ENCODE data around the gene SBK3.
"Not testable (repeated sequence)": the region's sequence is repeated elsewhere in the genome, so short reads cannot be mapped to it uniquely, and the experiment has no call there.

SBK3 gene

GRCh38 chr19:55581145-55581822 is 35.9 kb upstream of the SBK3 start:
- no peak for DNase-seq (ENCODE audit: low spot score)
- peaks cover 21% of the 10 kb centered on the region for H3K4me1 Mint-ChIP-seq (ENCODE audit: low read depth)
- H3K27ac Mint-ChIP-seq: peak overlapping the region; percentile 60
- peaks cover 8% of the 10 kb centered on the region for H3K36me3 Mint-ChIP-seq (ENCODE audit: low read depth)
- peaks cover 9% of the 10 kb centered on the region for H3K27me3 Mint-ChIP-seq (ENCODE audit: low read depth)
- peak overlapping the region; percentile 91 for H3K4me3 Mint-ChIP-seq
- no peaks in the 10 kb centered on the region for H3K9me3 Mint-ChIP-seq

GRCh38 chr19:55580628-55581144 is 35.3 kb upstream of the SBK3 start, which contains the start of gene ZNF579:
Gene ZNF579, minus strand, starts transcription at chr19:55580848. Its CDS starts 1,209 bp downstream, at chr19:55579639.
- Mint-ChIP-seq H3K9me3 (no peaks in the 10 kb centered on the region), H3K4me3 (peak within 1 kb of the TSS; percentile 91), H3K36me3 (ENCODE audit: low read depth) (peaks cover 8% of the 10 kb centered on the region), H3K27me3 (ENCODE audit: low read depth) (peaks cover 9% of the 10 kb centered on the region), H3K4me1 (ENCODE audit: low read depth) (peaks cover 21% of the 10 kb centered on the region), H3K27ac (peak within 1 kb of the TSS; percentile 90)
- DNase-seq (ENCODE audit: low spot score): peak; percentile 74

- H3K36me3 Mint-ChIP-seq (ENCODE audit: low read depth): peaks cover 8% of the 10 kb centered on the region
- H3K27me3 Mint-ChIP-seq (ENCODE audit: low read depth): peaks cover 2% of the 10 kb centered on the region
- H3K4me1 Mint-ChIP-seq (ENCODE audit: low read depth): peaks cover 17% of the 10 kb centered on the region
- H3K4me3 Mint-ChIP-seq: peak overlapping the region; percentile 91
- no peak for DNase-seq (ENCODE audit: low spot score)
- H3K27ac Mint-ChIP-seq: peak overlapping the region; percentile 90
- no peaks in the 10 kb centered on the region for H3K9me3 Mint-ChIP-seq
Observed at GRCh38 chr19:55579766-55580621, 34.7 kb upstream of the SBK3 start.

GRCh38 chr19:55578761-55579747 is 33.7 kb upstream of the SBK3 start:
- Mint-ChIP-seq H3K4me1 (ENCODE audit: low read depth) (peaks cover 17% of the 10 kb centered on the region), H3K27ac (peak overlapping the region; percentile 90), H3K4me3 (peak overlapping the region; percentile 91), H3K9me3 (no peaks in the 10 kb centered on the region), H3K27me3 (ENCODE audit: low read depth) (no peaks in the 10 kb centered on the region), H3K36me3 (ENCODE audit: low read depth) (peaks cover 8% of the 10 kb centered on the region)
- no peak for DNase-seq (ENCODE audit: low spot score)

- peaks cover 8% of the 10 kb centered on the region for H3K36me3 Mint-ChIP-seq (ENCODE audit: low read depth)
- no peak overlapping the region for H3K4me3 Mint-ChIP-seq
- peaks cover 17% of the 10 kb centered on the region for H3K4me1 Mint-ChIP-seq (ENCODE audit: low read depth)
- H3K9me3 Mint-ChIP-seq: no peaks in the 10 kb centered on the region
- no peak overlapping the region for H3K27ac Mint-ChIP-seq
- H3K27me3 Mint-ChIP-seq (ENCODE audit: low read depth): no peaks in the 10 kb centered on the region
- DNase-seq (ENCODE audit: low spot score): no peak
Observed at GRCh38 chr19:55578031-55578760, 32.9 kb upstream of the SBK3 start.

GRCh38 chr19:55576746-55577145 is 31.4 kb upstream of the SBK3 start:
- peak overlapping the region; percentile 39 for H3K4me3 Mint-ChIP-seq
- DNase-seq (ENCODE audit: low spot score): no peak
- no peak overlapping the region for H3K27ac Mint-ChIP-seq
- H3K36me3 Mint-ChIP-seq (ENCODE audit: low read depth): peaks cover 8% of the 10 kb centered on the region
- H3K27me3 Mint-ChIP-seq (ENCODE audit: low read depth): no peaks in the 10 kb centered on the region
- peaks cover 14% of the 10 kb centered on the region for H3K4me1 Mint-ChIP-seq (ENCODE audit: low read depth)
- H3K9me3 Mint-ChIP-seq: no peaks in the 10 kb centered on the region

GRCh38 chr19:55573929-55574328 is 28.6 kb upstream of the SBK3 start:
- not testable (repeated sequence) for H3K4me3 Mint-ChIP-seq; H3K27ac Mint-ChIP-seq; DNase-seq (ENCODE audit: low spot score); H3K4me1 Mint-ChIP-seq (ENCODE audit: low read depth); H3K27me3 Mint-ChIP-seq (ENCODE audit: low read depth); H3K9me3 Mint-ChIP-seq; H3K36me3 Mint-ChIP-seq (ENCODE audit: low read depth)

- not testable (repeated sequence) for DNase-seq (ENCODE audit: low spot score); H3K27me3 Mint-ChIP-seq (ENCODE audit: low read depth); H3K9me3 Mint-ChIP-seq; H3K4me1 Mint-ChIP-seq (ENCODE audit: low read depth); H3K27ac Mint-ChIP-seq; H3K4me3 Mint-ChIP-seq; H3K36me3 Mint-ChIP-seq (ENCODE audit: low read depth)
Observed at GRCh38 chr19:55569477-55569876, 24.1 kb upstream of the SBK3 start.

- Mint-ChIP-seq H3K27me3 (ENCODE audit: low read depth) (peaks cover 2% of the 10 kb centered on the region), H3K4me1 (ENCODE audit: low read depth) (no peaks in the 10 kb centered on the region), H3K36me3 (ENCODE audit: low read depth) (no peaks in the 10 kb centered on the region), H3K4me3 (no peak overlapping the region), H3K27ac (no peak overlapping the region), H3K9me3 (no peaks in the 10 kb centered on the region)
- no peak for DNase-seq (ENCODE audit: low spot score)
Observed at GRCh38 chr19:55567708-55568328, 22.5 kb upstream of the SBK3 start.

- H3K27me3 Mint-ChIP-seq (ENCODE audit: low read depth): peaks cover 2% of the 10 kb centered on the region
- no peak overlapping the region for H3K4me3 Mint-ChIP-seq
- DNase-seq (ENCODE audit: low spot score): no peak
- no peak overlapping the region for H3K27ac Mint-ChIP-seq
- no peaks in the 10 kb centered on the region for H3K4me1 Mint-ChIP-seq (ENCODE audit: low read depth)
- no peaks in the 10 kb centered on the region for H3K36me3 Mint-ChIP-seq (ENCODE audit: low read depth)
- H3K9me3 Mint-ChIP-seq: no peaks in the 10 kb centered on the region
Observed at GRCh38 chr19:55566823-55567222, 21.5 kb upstream of the SBK3 start.

GRCh38 chr19:55563261-55563690 is 17.9 kb upstream of the SBK3 start:
- H3K36me3 Mint-ChIP-seq (ENCODE audit: low read depth): no peaks in the 10 kb centered on the region
- no peak for DNase-seq (ENCODE audit: low spot score)

GRCh38 chr19:55559684-55560083 is 14.3 kb upstream of the SBK3 start:
- H3K4me1 Mint-ChIP-seq (ENCODE audit: low read depth): no peaks in the 10 kb centered on the region
- no peaks in the 10 kb centered on the region for H3K9me3 Mint-ChIP-seq
- DNase-seq (ENCODE audit: low spot score): no peak
- H3K36me3 Mint-ChIP-seq (ENCODE audit: low read depth): no peaks in the 10 kb centered on the region
- H3K4me3 Mint-ChIP-seq: no peak overlapping the region
- no peak overlapping the region for H3K27ac Mint-ChIP-seq
- no peaks in the 10 kb centered on the region for H3K27me3 Mint-ChIP-seq (ENCODE audit: low read depth)

More at GRCh38 chr19:55563261-55563690, 17.9 kb upstream of the SBK3 start:
- H3K27me3 Mint-ChIP-seq (ENCODE audit: low read depth): peaks cover 2% of the 10 kb centered on the region
- no peak overlapping the region for H3K27ac Mint-ChIP-seq
- no peaks in the 10 kb centered on the region for H3K9me3 Mint-ChIP-seq
- no peaks in the 10 kb centered on the region for H3K4me1 Mint-ChIP-seq (ENCODE audit: low read depth)
- no peak overlapping the region for H3K4me3 Mint-ChIP-seq

Data from T-helper 2 cell treated with Interferon-gamma antibody and Interleukin-4, amounts not matched to agents 5 μg/mL and 100 μg/mL, for 36 hours (primary cell).